Measurements from ENCODE around the gene ESD.
"Not testable (repeated sequence)": the region's sequence is repeated elsewhere in the genome, so short reads cannot be mapped to it uniquely, and the experiment has no call there.

The ESD gene

DNA sequence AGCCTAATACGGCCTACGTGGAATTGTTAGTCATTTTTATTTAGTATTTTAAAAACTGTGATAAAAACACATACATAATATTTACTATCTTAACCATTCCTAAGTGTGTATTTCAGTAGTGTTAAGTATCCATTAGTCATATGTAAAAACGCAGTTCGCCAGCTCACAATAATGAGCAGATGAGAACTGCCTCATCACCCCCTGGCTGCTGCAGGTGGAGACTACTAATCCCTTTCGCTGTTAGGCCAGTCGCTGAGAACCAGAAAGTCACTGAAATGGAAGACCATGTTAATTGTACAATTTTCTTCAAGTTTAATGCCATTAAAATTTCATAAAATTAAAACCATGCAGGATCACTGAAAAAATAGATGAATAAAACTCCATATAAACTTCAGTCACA, 1.6 kb downstream of the ESD start:
- DNase-seq (ENCODE audit: low read depth) = no peak

DNA sequence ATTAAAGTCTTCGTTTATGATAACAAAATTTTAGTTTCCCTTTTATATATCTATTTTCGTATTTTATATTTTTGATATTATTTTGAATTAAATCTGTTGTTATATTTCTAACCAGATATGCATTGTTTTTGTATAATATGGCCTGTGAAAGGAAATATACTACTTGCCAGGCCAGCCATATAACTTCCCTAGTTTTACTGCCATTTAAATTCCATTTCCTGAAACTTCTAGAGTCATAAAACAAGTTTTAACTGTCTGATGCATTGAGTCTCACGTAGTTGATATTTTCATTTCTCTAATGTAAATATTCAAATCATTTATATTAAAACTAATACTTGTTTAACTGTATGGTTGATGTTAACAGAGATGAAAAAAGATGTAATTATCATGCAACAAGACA, 13.5 kb downstream of the ESD start:
- DNase-seq (ENCODE audit: low read depth) = no peak

DNA sequence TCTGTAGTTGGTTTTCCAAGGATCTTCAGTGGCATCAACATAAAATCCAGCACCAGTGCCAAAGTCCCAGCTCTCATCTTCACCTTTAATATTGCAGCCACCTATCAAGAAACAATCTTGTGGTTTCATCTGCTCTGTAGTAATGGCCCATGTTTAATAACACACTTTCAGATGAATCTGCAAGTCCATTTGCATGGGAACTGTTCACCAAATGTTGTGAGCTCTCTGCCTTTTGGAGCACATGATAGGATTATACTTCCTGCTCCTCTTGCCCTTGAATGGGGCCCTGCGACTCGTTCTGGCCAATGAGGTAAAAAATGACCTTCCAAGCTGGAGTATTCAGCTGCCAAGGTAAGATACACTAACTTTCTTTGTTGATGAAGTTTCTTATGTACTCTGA, 14.3 kb downstream of the ESD start:
- DNase-seq (ENCODE audit: low read depth) = no peak

DNA sequence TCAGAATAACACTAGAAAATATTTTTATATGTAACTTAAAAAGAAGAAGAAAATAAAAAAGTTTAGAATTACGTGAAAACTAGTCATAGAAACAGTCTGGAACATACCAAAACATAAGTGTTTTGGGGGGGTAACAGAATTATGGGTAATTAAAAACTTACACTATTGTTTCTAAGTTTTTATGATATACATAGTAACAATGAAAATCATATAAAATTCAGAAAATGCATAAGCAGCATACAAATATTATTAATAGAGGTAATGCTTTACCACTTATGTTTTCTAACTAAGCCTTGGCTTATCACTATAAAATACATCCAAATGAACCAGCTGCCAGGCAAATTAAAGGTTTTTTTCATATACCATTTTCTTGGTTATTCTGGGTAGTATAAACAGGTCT, 14.9 kb downstream of the ESD start:
- no peak for DNase-seq (ENCODE audit: low read depth)

DNA sequence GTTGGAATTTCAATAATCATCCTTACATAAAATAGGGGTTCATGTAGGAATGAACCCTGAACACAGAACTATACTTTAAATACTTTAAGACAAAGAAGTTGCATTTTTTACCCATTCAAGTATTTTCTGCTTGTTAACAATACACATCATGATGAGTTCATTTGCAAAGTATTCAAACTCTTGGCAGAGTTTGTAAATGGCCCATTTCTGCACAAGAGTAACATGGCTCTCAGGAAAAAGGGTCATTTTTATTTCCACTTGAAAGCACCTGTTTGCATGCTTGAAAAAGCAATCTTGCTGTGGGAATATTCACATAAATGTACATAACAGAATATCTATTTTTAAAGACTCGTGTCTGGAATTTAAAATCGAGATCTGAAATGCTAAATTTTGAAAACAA, 18.1 kb downstream of the ESD start:
- DNase-seq (ENCODE audit: low read depth) = peak; percentile 22

DNA sequence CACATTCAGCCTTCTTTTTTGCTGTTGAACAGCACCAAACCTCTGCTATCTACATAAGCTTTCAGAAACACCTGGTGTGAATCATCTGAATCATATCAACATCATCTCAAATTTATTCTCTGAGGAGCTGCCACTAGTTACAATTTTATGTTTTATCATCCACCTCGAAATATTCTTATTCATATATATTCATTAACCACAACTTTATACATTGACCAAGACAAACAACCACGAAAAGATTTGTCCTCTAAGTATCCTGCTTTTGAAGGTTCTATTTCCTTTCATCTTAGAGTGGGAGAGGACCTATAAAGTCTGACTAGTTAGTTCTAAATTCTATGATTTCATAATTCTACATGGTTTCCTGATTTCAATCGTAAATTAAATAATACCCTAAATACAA, 18.9 kb downstream of the ESD start:
- DNase-seq (ENCODE audit: low read depth) = no peak

DNA sequence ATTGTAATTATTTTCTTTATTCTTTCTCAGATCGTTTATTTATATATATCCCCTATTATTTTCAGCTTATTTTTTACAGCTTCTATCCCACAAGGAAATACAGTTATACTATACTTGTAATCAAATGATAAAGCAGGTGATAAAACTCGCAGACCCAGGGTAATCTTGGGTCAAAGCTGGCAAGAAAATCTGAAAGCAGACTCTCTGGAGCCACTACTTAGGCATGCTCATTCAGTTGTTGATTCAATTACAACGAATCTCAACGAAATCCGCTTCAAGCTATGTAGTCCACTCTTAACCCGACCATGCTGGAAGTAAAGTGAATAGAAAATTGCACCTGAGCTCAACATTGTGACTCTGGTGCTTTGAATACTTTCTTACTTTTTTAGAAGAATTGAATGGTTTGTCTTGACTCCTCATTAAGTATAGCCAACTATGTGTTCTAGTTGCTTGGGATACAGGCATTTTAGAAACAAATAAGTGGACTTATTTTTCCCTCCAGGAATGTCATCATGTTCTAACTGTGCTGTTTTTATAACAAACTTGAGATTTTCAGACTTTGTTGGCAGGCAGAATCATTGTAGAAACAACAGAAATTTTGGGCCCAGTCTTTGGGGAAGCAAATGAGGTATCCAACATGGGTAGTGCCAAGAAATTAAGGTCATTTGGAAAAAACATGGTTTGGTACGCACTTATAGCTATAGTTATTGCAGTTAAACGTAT, 21.4 kb downstream of the ESD start:
- no peak for DNase-seq (ENCODE audit: low read depth)

DNA sequence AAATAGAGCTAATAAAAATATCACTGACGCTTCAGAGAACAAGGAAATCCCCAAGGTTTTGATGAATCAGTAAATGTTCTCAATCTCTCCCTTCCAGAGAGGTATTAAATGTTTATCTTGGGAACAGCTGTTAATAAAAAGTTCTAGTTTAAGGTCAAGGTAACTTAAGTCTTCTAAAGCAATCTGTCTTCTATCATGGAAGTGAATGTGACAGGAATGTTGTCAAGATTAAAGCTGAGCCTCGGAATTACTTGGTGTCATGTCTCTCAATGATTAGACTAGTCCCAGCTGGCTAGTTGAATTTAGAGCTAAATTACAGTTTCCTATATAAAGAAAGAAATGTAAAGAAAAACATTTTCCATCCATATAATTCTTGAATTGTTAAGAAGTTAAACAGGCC, 23.4 kb downstream of the ESD start:
- no peak for DNase-seq (ENCODE audit: low read depth)

DNA sequence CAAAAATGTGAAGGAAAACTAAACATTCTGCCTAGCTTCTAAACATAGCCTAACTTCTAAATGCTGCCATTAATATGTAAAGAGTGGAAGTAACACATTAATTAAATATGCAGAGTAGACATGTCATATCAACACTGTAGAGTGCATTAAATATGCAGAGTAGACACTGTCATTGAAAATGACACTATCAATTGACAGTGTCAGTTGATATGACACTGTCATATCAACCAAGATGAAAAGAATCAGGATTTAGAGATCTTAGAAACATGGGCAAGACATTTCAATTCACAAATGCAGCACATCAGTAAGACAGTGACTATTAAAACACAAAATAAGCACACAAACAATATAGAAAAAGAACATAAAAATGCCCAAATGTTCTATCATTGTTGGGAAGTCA, 25.3 kb downstream of the ESD start:
- no peak for DNase-seq (ENCODE audit: low read depth)

DNA sequence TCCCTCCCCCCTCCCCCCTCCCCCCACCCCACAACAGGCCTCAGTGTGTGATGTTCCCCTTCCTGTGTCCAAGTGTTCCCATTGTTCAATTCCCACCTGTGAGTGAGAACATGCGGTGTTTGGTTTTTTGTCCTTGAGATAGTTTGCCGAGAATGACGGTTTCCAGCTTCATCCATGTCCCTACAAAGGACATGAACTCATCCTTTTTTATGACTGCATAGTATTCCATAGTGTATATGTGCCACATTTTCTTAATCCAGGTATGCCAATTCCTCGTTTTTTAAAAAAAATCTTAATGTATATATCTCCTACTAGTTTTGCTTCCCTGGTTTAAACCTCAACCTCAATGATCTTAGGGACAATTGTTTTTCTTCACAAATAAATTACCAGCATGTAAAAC, 27.0 kb downstream of the ESD start:
- DNase-seq (ENCODE audit: low read depth) = not testable (repeated sequence)

DNA sequence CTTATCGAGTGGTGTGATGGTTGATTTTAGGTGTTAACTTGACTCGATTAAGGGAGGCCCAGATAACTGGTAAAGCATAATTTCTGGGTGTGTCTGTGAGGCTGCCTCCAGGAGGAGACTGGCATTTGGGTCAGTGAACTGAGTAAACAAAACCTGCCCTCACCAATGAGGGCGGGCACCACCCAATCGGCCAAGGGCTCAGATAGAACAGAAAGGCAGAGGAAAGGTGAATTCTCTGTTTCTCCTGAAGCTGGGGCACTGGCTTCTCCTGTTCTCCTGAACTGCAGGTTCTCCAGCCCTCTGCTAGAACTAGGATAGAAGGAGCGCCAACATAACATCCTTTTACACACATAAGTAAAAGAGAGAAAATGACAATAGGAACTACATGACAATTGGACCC, 35.1 kb downstream of the ESD start:
- DNase-seq (ENCODE audit: low read depth) = no peak

DNA sequence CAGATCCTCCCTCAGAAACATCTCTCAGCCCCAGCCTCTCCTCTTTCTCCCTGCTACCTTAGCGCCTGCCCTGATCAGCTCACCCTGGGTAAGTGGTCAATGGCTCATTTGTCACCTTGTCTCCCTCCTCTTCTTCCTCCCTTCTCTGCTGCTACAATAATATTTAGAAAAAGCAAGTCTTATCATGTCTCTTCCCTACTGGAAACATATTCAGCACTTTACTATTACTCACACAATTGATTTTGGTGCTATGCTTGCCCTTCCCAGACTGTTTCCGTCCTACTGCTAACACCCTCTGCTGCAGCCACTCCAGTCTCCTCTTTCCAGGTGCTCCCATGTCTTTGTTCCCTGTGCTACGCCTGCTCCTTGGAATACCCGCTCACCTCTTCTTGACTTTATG, 35.8 kb downstream of the ESD start:
- no peak for DNase-seq (ENCODE audit: low read depth)

DNA sequence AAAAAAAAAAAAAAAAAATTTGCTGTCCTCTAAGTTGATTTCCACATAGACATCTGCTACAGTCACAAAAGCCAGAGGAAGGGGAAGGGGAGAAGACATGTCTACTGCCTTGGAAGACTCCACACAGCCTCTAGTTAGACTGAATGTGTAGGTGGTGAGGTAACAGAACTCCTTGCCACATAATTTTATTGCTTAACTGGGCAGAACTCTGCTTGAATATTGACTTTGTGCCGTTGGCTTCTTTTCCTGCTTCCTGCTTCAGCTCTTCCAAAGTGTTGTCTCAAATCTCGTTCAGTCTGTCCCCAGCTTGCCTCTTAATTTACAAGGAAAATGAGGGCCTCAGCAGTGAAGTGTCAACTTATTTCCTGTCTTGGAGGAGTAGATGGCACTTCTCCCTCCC, 37.1 kb downstream of the ESD start:
- peak; percentile 56 for DNase-seq (ENCODE audit: low read depth)

DNA sequence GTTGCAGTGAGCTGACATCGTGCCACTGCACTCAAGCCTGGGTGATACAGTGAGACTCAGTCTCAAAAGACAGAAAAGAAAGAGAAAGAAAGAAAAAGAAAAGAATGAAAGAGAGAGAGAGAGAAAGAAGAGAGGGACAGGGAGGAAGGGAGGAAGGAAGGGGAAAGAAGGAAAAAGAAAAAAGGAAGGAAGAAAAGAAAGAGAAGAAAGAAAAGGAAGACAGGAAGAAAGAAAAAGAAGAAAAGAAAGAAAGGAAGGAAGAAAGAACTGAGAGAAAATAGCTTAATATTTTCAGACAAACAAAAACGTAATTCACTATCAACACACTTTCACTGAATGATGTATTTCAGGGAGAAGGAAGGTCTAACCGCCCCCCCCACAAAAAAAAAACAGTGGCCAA, 39.3 kb downstream of the ESD start:
- DNase-seq (ENCODE audit: low read depth) = no peak

DNA sequence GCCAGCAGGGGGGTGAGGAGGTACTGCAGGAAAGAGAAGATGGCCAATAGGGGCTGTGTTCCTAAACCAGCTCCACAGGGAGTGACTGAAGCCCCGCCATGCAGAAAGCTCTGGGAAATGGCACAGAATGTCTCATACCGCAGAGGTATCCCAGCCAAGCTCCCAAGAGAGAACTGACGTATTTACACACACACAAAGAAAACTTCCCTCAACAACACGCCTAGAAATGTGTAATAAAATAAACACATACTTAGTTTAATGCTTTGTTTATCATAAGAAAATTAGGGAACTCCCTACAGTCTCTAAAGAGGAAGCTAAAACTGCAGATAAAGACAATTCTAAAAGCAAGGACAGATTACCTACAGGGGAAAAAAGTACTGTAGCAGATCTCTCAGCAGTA, 40.0 kb downstream of the ESD start:
- peak; percentile 85 for DNase-seq (ENCODE audit: low read depth)

DNA sequence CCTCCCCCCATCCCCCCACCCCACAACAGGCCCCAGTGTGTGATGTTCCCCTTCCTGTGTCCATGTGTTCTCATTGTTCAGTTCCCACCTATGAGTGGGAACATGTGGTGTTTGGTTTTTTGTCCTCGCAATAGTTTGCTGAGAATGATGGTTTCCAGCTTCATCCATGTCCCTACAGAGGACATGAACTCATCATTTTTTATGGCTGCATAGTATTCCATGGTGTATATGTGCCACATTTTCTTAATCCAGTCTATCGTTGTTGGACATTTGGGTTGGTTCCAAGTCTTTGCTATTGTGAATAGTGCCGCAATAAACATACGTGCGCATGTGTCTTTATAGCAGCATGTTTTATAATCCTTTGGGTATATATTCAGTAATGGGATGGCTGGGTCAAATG, 41.5 kb downstream of the ESD start:
- not testable (repeated sequence) for DNase-seq (ENCODE audit: low read depth)

DNA sequence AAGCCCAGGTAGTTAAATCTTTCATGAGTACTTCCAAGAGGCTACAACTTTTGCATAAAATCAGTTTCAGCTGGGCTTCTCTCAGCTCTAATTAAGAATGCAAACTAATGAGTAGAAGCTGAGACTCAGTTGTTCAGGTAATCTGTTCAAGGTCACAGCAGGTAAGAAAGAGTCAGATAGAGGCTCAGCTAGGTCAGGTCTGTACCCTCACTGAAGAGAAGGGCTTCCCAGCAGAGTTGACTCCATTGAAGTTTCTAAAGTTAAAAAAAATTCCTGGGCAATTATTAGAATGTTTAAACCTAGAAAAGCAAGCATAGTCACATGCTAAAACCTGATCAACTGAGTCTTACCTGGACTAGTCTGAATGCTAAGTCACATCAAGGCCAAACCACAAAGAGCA, 42.1 kb downstream of the ESD start:
- DNase-seq (ENCODE audit: low read depth) = no peak

DNA sequence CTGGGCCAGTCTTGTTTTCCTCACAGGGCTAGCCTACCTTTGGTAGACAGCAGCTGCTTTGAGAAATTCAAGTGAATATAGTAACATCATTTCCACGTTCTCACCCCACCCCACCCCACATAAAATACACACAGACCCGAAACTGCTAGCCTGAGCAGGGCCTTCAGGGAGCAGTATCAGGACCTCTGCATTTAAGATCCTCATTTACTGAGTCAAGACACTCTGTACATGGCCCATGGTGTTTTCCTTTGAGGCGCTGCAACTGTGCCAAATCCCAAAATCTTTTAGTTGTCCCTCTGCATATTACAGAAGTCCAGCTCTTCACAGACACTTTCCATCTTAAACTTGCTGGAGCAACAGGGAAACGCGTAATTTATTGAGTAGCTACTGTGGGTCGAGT, 43.0 kb downstream of the ESD start:
- no peak for DNase-seq (ENCODE audit: low read depth)

DNA sequence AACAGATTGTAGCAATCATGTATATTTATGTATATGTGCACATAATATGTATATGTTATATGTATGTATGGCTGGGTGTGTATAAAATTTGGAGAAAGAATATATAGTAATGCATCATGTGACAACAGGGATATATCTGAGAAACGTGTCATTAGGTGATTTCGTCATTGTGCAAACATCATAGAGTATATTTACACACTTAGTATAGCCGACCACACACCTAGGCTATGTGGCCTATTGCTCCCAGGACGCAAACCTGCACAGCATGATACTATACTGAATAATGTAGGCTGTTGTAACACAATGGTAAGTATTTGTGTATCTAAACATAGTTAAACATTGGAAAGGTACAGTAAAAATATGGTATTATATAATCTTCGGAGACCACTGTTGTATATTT, 43.8 kb downstream of the ESD start:
- DNase-seq (ENCODE audit: low read depth) = no peak

DNA sequence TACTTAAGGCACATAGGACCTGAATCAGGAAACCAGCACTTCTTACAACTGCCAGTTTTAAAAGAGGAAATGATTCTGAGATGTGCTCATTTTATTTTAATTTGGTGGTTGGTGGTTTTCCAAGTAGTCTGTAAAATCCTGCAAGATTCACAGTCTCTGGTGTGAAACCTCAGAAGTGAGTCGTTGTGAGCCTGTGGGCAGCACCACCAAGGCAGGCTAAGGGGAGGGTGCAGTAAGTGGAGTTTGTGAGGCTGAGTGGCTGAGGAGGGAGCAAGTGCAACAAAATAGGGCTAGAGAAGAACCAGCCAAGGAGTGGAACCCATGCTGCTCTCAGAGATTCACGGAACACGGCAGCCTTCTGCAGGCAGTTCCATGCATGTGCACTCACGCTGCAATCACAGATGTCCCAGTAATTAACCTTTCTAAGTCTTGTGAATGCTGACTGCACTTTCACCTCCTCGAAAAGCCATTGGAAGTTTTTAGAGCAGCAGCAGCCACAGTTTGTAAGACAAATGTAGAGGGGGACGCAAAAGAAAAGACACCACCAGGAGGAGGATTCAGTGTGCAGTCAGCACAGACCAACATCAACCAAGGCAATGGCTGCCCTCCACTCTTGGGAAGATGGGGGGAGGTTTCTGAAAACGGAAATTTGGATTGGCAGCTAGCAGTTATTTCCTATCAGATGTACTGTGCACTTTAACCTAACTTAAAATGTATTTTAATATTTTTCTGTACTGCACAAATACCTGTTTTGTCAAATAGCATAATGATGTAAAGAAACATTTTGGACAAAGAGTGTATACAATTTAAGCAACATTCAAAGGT, 44.9 kb downstream of the ESD start:
- DNase-seq (ENCODE audit: low read depth) = peak; percentile 5

DNA sequence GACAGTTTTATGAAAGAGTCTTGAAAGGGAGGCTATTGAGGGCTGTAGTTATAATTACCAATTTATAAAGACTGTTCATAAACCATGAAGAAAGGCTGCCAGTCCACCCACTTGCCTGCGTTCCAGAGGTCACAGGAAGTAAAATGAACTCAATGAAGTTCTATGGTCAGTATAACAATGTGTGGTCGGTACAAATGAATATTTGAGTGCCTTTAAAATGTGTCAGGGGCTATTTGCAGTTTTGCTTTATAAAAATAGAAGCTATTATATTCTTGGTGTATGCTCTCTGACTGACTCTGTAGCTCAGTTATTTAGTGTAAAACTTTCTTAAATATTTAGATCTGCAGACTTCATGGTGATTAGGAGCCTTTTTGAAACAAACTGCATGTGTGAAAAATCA, 47.0 kb downstream of the ESD start:
- no peak for DNase-seq (ENCODE audit: low read depth)

DNA sequence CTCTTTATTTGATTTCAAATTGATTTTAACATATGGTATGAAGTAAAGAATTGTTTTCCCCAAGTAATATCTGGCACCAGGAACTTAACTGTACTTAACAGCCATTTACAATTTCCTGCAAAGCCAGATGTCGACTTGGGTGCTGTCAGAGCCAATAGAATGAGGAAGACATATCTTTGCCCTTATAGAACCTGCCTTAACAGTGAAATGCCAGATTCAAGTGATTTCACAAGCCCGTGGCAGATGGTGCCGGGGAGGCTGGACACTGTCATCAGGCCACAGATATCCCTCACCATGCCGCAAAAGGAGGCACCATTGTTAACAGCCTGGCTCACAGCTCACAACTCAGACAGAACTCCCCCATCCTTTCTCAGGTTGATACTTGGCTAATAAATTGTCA, 48.7 kb downstream of the ESD start:
- no peak for DNase-seq (ENCODE audit: low read depth)

DNA sequence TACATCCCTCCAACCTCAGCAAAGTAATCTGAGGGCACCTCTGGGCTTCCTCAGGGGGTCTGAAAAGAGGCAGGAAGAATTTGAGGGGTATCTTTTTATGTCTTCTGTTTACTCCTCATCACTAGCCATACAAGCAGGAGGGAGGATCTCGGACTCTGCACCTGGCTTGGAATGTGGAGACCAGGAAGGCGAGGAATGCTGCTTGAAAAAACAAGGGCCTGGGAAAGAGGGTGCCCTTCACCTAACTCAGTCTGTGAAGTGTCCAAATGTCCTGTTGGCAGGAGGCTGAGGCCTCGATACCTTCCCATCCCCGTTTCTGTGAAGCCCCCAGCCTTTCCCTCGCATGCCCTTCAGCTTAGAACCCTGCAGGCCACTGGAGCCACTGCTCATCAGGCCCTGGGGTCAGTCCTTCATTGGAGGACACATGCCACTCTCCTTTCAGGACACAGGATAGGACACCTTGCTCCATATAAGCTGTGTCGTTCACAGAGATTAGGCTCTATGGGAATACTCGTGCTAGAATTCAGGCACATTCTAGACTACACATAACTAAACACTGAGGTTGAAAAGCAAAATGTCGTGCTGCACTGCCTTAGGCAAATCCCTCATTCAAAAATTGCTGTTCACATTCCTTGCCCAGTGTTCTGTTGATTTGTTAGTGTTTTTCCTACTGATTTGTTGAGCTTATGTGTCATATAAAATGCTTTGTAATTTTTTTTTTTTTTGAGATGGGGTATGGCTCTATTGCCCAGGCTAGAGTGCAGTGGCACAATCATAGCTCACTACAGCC, 49.7 kb downstream of the ESD start:
- DNase-seq (ENCODE audit: low read depth) = no peak

Measured in fibroblast of gingiva (primary cell).